ENCODE results near the gene SSH3.

The SSH3 gene

GRCh38 chr11:67353317-67354074 is 50.2 kb downstream of the SSH3 start, which contains the start of gene POLD4:
Gene POLD4, minus strand, starts transcription at chr11:67353546. Its CDS starts 147 bp downstream, at chr11:67353399.
- DNase-seq (ENCODE audit: low read depth): peak; percentile 94
- peak within 1 kb of the TSS; percentile 75 for H3K4me3 ChIP-seq (ENCODE audit: control insufficient read depth, low read depth, low read length)
- TF ChIP-seq CTCF (conservative IDR thresholded peaks at IDR 0.05; ENCODE audit: control insufficient read depth, insufficient read depth, low read depth, low read length): no peak

GRCh38 chr11:67354075-67355022 is 51.0 kb downstream of the SSH3 start:
- peak; percentile 35 for TF ChIP-seq CTCF (conservative IDR thresholded peaks at IDR 0.05; ENCODE audit: control insufficient read depth, insufficient read depth, low read depth, low read length)
- DNase-seq (ENCODE audit: low read depth): peak; percentile 99

GRCh38 chr11:67355023-67355793 is 51.9 kb downstream of the SSH3 start:
- no peak overlapping the region for H3K4me3 ChIP-seq (ENCODE audit: control insufficient read depth, low read depth, low read length)
- DNase-seq (ENCODE audit: low read depth): no peak
- TF ChIP-seq CTCF (conservative IDR thresholded peaks at IDR 0.05; ENCODE audit: control insufficient read depth, insufficient read depth, low read depth, low read length): no peak

More at GRCh38 chr11:67354075-67355022, 51.0 kb downstream of the SSH3 start:
- peak overlapping the region; percentile 75 for H3K4me3 ChIP-seq (ENCODE audit: control insufficient read depth, low read depth, low read length)

GRCh38 chr11:67355794-67356386 is 52.6 kb downstream of the SSH3 start:
- no peak for DNase-seq (ENCODE audit: low read depth)
- no peak overlapping the region for H3K4me3 ChIP-seq (ENCODE audit: control insufficient read depth, low read depth, low read length)
- TF ChIP-seq CTCF (conservative IDR thresholded peaks at IDR 0.05; ENCODE audit: control insufficient read depth, insufficient read depth, low read depth, low read length): no peak

- no peak overlapping the region for H3K4me3 ChIP-seq (ENCODE audit: control insufficient read depth, low read depth, low read length)
- no peak for TF ChIP-seq CTCF (conservative IDR thresholded peaks at IDR 0.05; ENCODE audit: control insufficient read depth, insufficient read depth, low read depth, low read length)
- no peak for DNase-seq (ENCODE audit: low read depth)
These were observed 53.1 kb downstream of the SSH3 start for GRCh38 chr11:67356387-67356863.
